HEK293 (cell line): ENCODE results near the gene SULT4A1.

Experiments
- ZBTB8A ChIP-seq: fragments of 450-650 bp; formaldehyde crosslinking; IDR thresholded peaks from 2 replicates; pipeline ENCODE4 v1.5.1; 2016; ENCODE audit warnings: missing biosample characterization, missing genetic modification characterization
- ZFP37 ChIP-seq: fragments of 450-650 bp; formaldehyde crosslinking; IDR thresholded peaks from 2 replicates; pipeline ENCODE4 v1.5.1; 2016; ENCODE audit warnings: missing biosample characterization, missing genetic modification characterization
- ZNF274 ChIP-seq, 2 experiments: fragments of 200-500 bp in 1 of 2; fragments of 450-650 bp in 1 of 2; sonication (Bioruptor generic) in 1 of 2; formaldehyde crosslinking in 1 of 2; IDR thresholded peaks; 2 replicates each; pipeline versions ENCODE4 v1.5.1 to v1.6.1; 2014 to 2016; ENCODE audit warnings: borderline replicate concordance in 1 of 2, inconsistent platforms in 1 of 2, low read length in 1 of 2, missing biosample characterization in 1 of 2, missing genetic modification characterization in 1 of 2

DNA sequence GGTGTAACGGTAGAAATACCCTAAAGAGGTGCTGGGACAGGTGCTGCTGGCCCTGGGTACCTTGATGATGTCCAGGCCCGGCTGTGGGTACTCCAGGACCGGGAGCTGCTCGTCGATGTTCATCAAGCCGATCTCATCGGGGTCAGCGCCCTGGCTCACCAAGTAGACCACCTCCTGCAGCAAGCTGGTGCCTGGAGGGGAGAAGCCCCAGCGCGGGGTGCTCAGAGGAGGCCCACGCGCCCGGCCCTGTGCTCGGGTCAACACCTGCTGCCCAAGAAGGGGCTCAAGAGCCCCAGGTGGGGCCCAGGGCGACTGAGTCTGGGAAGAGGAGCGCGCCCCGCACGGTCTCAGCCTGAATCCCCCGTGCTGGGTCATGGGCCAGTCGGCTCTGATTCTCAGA lies 20.6 kb downstream of the SULT4A1 start:
- no peak for TF ChIP-seq ZBTB8A (tag by site-specific recombination)
- TF ChIP-seq ZFP37 (tag by site-specific recombination) = no peak
- TF ChIP-seq ZNF274 (IDR thresholded peaks at IDR 0.05; ENCODE audit: low read length) = no peak
- TF ChIP-seq ZNF274 (tag by site-specific recombination; IDR thresholded peaks at IDR 0.05; ENCODE audit: borderline replicate concordance) = no peak
